HEK293T (cell line): ENCODE data around the gene GOPC.

Source experiments
- ARNT ChIP-seq: fragments of 450-650 bp; IDR thresholded peaks from 2 replicates; pipeline ENCODE4 v1.6.1; 2017; ENCODE audit warnings: mild to moderate bottlenecking
- BHLHE40 ChIP-seq: fragments of 450-650 bp; IDR thresholded peaks from 2 replicates; pipeline ENCODE4 v1.6.1; 2016; ENCODE audit warnings: mild to moderate bottlenecking, moderate library complexity, borderline replicate concordance
- CTBP1 ChIP-seq: fragments of 450-650 bp; IDR thresholded peaks from 2 replicates; pipeline ENCODE4 v1.6.1; 2016; ENCODE audit warnings: borderline replicate concordance
- ELF4 ChIP-seq: fragments of 450-650 bp; IDR thresholded peaks from 2 replicates; pipeline ENCODE4 v1.6.1; 2017; ENCODE audit warnings: antibody characterized with exemption
- FOXA1 ChIP-seq: fragments of 450-650 bp; IDR thresholded peaks from 2 replicates; pipeline ENCODE4 v1.6.1; 2016; ENCODE audit warnings: mild to moderate bottlenecking
- FOXM1 ChIP-seq: fragments of 450-650 bp; IDR thresholded peaks from 2 replicates; pipeline ENCODE4 v1.6.1; 2017; ENCODE audit warnings: mild to moderate bottlenecking, borderline replicate concordance
- HDGF ChIP-seq: fragments of 450-650 bp; IDR thresholded peaks from 2 replicates; pipeline ENCODE4 v1.6.1; 2017; ENCODE audit warnings: antibody characterized with exemption, borderline replicate concordance
- LEF1 ChIP-seq: fragments of 450-650 bp; IDR thresholded peaks from 2 replicates; pipeline ENCODE4 v1.6.1; 2017; ENCODE audit warnings: mild to moderate bottlenecking, borderline replicate concordance
- NFRKB ChIP-seq: fragments of 450-650 bp; IDR thresholded peaks from 2 replicates; pipeline ENCODE4 v1.6.1; 2016; ENCODE audit warnings: mild to moderate bottlenecking, moderate library complexity
- SP1 ChIP-seq: fragments of 450-650 bp; IDR thresholded peaks from 2 replicates; pipeline ENCODE4 v1.6.1; 2017
- SUZ12 ChIP-seq: fragments of 450-650 bp; IDR thresholded peaks from 2 replicates; pipeline ENCODE4 v1.6.1; 2016; ENCODE audit warnings: mild to moderate bottlenecking
- ZNF384 ChIP-seq: fragments of 450-650 bp; IDR thresholded peaks from 2 replicates; pipeline ENCODE4 v1.6.1; 2016

- TF ChIP-seq NFRKB: no peak
- no peak for TF ChIP-seq ELF4
- no peak for TF ChIP-seq SUZ12
- no peak for TF ChIP-seq FOXA1
- no peak for TF ChIP-seq FOXM1
- no peak for TF ChIP-seq LEF1
- no peak for TF ChIP-seq HDGF
- no peak for TF ChIP-seq SP1
- TF ChIP-seq ARNT: no peak
- no peak for TF ChIP-seq BHLHE40
- no peak for TF ChIP-seq CTBP1
- TF ChIP-seq ZNF384: no peak
Measured at GRCh38 chr6:117568831-117569410, 33.4 kb downstream of the GOPC start.
